HG03439 (cell line): ENCODE results near the gene CNIH2.
A peak's percentile ranks its signal among the peaks of the same experiment; 100 is the strongest.
"Not testable (repeated sequence)": the region's sequence is repeated elsewhere in the genome, so short reads cannot be mapped to it uniquely, and the experiment has no call there.

ENCODE experiments used
- ATAC-seq: cut with Tn5 transposase; IDR thresholded peaks from one replicate; pipeline ENCODE4 v1.9.1; 2021; ENCODE audit warnings: mild to moderate bottlenecking, moderate library complexity; ENCODE audit not compliant: unreplicated experiment

Gene CNIH2

DNA sequence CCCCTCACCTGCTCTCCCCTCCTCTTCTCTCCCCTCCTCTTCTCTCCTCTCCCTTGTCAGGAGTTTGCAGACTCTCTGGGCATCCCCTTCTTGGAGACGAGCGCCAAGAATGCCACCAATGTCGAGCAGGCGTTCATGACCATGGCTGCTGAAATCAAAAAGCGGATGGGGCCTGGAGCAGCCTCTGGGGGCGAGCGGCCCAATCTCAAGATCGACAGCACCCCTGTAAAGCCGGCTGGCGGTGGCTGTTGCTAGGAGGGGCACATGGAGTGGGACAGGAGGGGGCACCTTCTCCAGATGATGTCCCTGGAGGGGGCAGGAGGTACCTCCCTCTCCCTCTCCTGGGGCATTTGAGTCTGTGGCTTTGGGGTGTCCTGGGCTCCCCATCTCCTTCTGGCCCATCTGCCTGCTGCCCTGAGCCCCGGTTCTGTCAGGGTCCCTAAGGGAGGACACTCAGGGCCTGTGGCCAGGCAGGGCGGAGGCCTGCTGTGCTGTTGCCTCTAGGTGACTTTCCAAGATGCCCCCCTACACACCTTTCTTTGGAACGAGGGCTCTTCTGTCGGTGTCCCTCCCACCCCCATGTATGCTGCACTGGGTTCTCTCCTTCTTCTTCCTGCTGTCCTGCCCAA lies 1.9 kb upstream of the CNIH2 start:
- no peak for ATAC-seq

DNA sequence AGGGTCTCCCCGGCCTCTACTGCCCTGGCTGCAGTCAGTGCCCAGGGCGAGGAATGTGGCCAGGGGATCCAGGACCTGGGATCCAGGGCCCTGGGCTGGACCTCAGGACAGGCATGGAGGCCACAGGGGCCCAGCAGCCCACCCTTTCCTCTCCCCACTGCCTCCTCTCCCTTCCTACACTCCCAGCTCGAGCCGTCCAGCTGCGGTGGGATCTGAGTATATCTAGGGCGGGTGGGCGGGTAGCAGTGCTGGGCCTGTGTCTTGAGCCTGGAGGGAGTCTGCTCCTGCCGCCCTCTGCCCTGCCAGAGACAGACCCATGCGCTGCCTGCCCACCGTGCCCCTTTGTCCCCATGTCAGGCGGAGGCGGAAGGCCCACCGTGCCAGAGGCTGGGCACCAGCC lies 1.4 kb upstream of the CNIH2 start:
- not testable (repeated sequence) for ATAC-seq

DNA sequence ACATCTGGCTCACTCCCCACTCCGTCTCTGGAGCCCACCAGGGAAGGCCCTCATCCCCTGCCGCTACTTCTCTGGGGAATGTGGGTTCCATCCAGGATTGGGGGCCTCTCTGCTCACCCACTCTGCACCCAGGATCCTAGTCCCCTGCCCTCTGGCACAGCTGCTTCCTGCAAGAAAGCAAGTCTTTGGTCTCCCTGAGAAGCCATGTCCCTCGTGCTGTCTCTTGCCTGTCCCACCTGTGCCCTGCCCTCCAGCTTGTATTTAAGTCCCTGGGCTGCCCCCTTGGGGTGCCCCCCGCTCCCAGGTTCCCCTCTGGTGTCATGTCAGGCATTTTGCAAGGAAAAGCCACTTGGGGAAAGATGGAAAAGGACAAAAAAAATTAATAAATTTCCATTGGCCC lies 911 bp upstream of the CNIH2 start:
- ATAC-seq = not testable (repeated sequence)

- ATAC-seq = no peak
Measured at GRCh38 chr11:66278363-66279091, 552 bp downstream of the CNIH2 start.

GRCh38 chr11:66279092-66279734 lies 1.2 kb downstream of the CNIH2 start:
- no peak for ATAC-seq

GRCh38 chr11:66280428-66280827 lies 2.5 kb downstream of the CNIH2 start:
- no peak for ATAC-seq

GRCh38 chr11:66281001-66281400 lies 3.0 kb downstream of the CNIH2 start:
- ATAC-seq = no peak

- no peak for ATAC-seq
Measured at GRCh38 chr11:66281776-66282467, 3.9 kb downstream of the CNIH2 start.

- ATAC-seq = peak; percentile 63
Measured at GRCh38 chr11:66282468-66283455, 4.8 kb downstream of the CNIH2 start.

GRCh38 chr11:66283461-66284105 lies 5.6 kb downstream of the CNIH2 start:
- no peak for ATAC-seq

GRCh38 chr11:66284526-66285078 lies 6.6 kb downstream of the CNIH2 start:
- no peak for ATAC-seq

DNA sequence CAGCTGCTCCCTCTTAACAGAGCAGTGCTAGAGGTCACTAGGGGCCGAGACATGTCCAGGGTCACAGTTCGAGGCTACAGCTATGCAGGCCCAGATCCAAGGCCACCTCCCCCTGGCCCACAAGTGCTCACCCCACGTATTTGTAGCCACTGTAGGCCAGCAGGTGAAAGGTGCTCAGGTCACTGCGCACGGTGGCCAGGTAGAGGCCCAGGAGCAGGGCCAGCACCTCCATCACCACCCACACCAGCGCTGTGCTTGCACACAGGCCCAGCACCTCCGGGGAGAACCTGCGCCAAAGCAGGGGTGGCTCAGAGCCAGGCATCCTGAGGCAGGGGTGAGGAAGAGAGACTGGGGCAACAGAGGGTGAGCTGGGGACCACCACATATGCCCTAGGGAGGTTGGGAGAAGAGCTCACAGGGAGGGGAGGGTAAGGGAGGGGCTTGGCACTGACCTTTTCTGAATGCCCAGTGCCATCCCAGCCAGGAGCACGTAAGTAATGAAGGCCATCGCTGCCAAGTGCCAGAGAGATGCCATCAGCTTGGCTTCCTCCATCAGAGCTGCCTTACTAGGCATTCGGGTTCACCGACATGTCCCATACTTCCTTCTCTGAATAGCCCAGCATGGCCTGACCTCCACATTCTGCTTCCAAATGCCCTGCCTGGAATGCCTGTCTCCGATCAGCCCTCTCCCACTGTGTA lies 7.4 kb downstream of the CNIH2 start:
- no peak for ATAC-seq

GRCh38 chr11:66286699-66287098 lies 8.7 kb downstream of the CNIH2 start:
- ATAC-seq = no peak

GRCh38 chr11:66287211-66287888 lies 9.4 kb downstream of the CNIH2 start:
- no peak for ATAC-seq

GRCh38 chr11:66287889-66288670 lies 10.1 kb downstream of the CNIH2 start:
- ATAC-seq = no peak

DNA sequence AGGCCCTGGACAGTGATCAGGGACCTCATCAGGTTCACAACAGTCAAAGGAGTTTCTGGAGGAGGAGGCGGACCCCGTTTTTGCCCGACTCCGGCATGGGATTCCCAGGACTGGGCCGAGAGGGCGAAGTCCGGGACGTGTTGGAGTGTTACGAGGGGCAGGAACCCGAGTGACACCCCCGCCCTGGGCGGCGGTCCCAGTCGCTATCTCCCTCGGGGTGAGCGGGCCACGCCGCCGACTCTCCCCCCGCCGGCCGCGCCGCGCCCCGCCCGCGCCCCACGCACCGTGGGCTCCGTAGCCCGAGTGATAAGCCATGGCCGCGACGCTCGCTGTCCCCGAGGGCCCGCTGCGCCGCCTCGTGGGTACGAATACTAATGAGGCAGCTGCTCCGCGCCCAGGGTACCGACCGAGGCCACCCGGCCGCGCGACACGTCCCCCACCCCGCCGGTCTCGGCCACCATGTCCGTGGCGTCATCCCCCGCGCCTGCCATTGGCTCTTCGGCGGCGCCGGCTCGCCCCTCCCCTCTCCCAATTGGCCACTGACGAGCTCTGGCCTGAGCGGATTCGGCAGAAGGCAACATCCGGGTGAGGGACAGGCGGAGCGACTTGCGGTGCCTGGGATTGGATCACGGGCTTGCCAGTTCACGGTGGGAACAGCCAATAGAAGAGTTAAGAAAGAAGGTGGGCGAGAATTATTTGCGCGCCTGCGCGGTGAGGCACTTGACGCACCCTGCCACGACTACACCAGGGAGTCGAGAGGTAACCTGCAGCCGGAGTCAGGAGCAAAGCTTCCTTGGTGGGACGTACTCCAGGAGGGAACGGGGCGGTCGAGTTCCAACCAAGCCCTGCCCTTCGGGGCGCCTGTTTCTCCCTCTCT lies 10.9 kb downstream of the CNIH2 start, which contains the start of gene YIF1A:
Gene YIF1A, minus strand, starts transcription at position 473 of the 877 bp plus-strand sequence. Its CDS starts 158 bp downstream, at position 315.
- ATAC-seq = peak; percentile 90
